B cell (primary cell): ENCODE results near the gene CCL13. TPM values are rescaled to one million over a fixed set of nuclear protein-coding genes. Genes with fewer than 3 reads are reported as not detected.

Source experiments
- ATAC-seq: fragments of 200-7000 bp; cut with Tn5 transposase; one replicate; pipeline ENCODE4 v1.10.0; 2021; ENCODE audit warnings: low read depth, mild to moderate bottlenecking, moderate number of reproducible peaks, moderate library complexity
- CTCF ChIA-PET: fragments of 350-600 bp; sonication (Branson Sonifier 250); formaldehyde crosslinking; loops from one replicate; lab custom pipeline; 2021; ENCODE audit warnings: antibody characterized with exemption, inconsistent platforms; lab: Charles Lee
- POLR2A ChIA-PET: fragments of 350-600 bp; sonication (Branson Sonifier 250); formaldehyde crosslinking; loops from one replicate; lab custom pipeline; 2021; ENCODE audit warnings: antibody characterized with exemption; lab: Charles Lee
- DNase-seq: peaks from one replicate; pipeline ENCODE4 v3.0.0; 2013
- H2AFZ ChIP-seq: 2 replicates; pipeline ENCODE4 v1.6.1; 2012; ENCODE audit warnings: mild to moderate bottlenecking, low read depth, low read length; ENCODE audit not compliant: insufficient read depth, poor library complexity, severe bottlenecking
- H3K27ac ChIP-seq, 2 donors: 1 replicate in 1 of 2; 2 replicates in 1 of 2; pipeline ENCODE4 v1.5.1; 2012 to 2013; ENCODE audit warnings: low read length in 2 of 2, mild to moderate bottlenecking in 2 of 2, moderate library complexity in 1 of 2
- H3K27me3 ChIP-seq, 4 experiments: fragments of 200-600 bp in 1 of 4; sonication (generic) in 1 of 4; replicated peaks in 1 of 4; 1 replicate in 2 of 4; 2 replicates in 2 of 4; pipeline versions ENCODE4 v1.6.1 to v1.7.0; 2013 to 2016; ENCODE audit warnings: low read length in 3 of 4, mild to moderate bottlenecking in 2 of 4, mixed read lengths in 1 of 4, moderate library complexity in 1 of 4; ENCODE audit not compliant: insufficient read depth in 4 of 4, control insufficient read depth in 3 of 4; ENCODE audit errors: control extremely low read depth in 1 of 4
- H3K36me3 ChIP-seq, 2 experiments: replicated peaks in 1 of 2; 1 replicate in 1 of 2; 2 replicates in 1 of 2; pipeline versions ENCODE4 v1.6.1 to v1.7.1; 2013; ENCODE audit warnings: low read length in 1 of 2; ENCODE audit not compliant: insufficient read depth in 2 of 2, control insufficient read depth in 1 of 2; ENCODE audit errors: control extremely low read depth in 1 of 2, extremely low read depth in 1 of 2
- H3K4me1 ChIP-seq, 2 donors: fragments of 200-600 bp in 1 of 2; sonication (generic) in 1 of 2; 1 replicate in 1 of 2; 2 replicates in 1 of 2; pipeline versions ENCODE4 v1.5.1 to v1.6.1; 2013 to 2017; ENCODE audit warnings: low read length in 2 of 2; ENCODE audit not compliant: control insufficient read depth in 2 of 2, insufficient read depth in 2 of 2
- H3K4me2 ChIP-seq: replicated peaks from 2 replicates; pipeline ENCODE3; 2012; ENCODE audit warnings: mild to moderate bottlenecking, low read depth, low read length; ENCODE audit not compliant: poor library complexity, severe bottlenecking
- H3K4me3 ChIP-seq, 5 experiments: fragments of 200-600 bp in 1 of 5; sonication (generic) in 1 of 5; 1 replicate in 3 of 5; 2 replicates in 2 of 5; pipeline versions ENCODE4 v1.5.1 to v1.7.0; 2011 to 2016; ENCODE audit warnings: low read length in 4 of 5, mild to moderate bottlenecking in 4 of 5, low read depth in 2 of 5, control low read depth in 1 of 5, moderate library complexity in 1 of 5; ENCODE audit not compliant: insufficient read depth in 1 of 5; ENCODE audit errors: control extremely low read depth in 1 of 5, extremely low read depth in 1 of 5
- H3K79me2 ChIP-seq: fragments of 200-600 bp; sonication (generic); one replicate; pipeline ENCODE4 v1.6.0; 2016; ENCODE audit warnings: low read length; ENCODE audit not compliant: control insufficient read depth, insufficient read depth
- H3K9ac ChIP-seq: fragments of 200-600 bp; sonication (generic); 2 replicates; pipeline ENCODE4 v1.6.1; 2017; ENCODE audit warnings: mild to moderate bottlenecking, low read length, moderate library complexity
- H3K9me3 ChIP-seq, 3 donors: one replicate each; pipeline versions ENCODE4 v1.6.1 to v1.7.1; 2013; ENCODE audit warnings: low read length in 2 of 3; ENCODE audit not compliant: control insufficient read depth in 2 of 3, insufficient read depth in 1 of 3; ENCODE audit errors: control extremely low read depth in 1 of 3
- H4K20me1 ChIP-seq: 2 replicates; pipeline ENCODE4 v1.6.0; 2012; ENCODE audit warnings: mild to moderate bottlenecking, low read length; ENCODE audit not compliant: insufficient read depth, control insufficient read depth, poor library complexity, severe bottlenecking
- H3K27ac Mint-ChIP-seq: one replicate; pipeline ENCODE4 v1.8.0; 2021; ENCODE audit warnings: mixed read lengths
- H3K27me3 Mint-ChIP-seq: one replicate; pipeline ENCODE4 v1.8.0; 2021; ENCODE audit warnings: mixed read lengths
- H3K4me1 Mint-ChIP-seq: one replicate; pipeline ENCODE4 v1.8.0; 2021; ENCODE audit warnings: mixed read lengths
- H3K4me3 Mint-ChIP-seq: one replicate; pipeline ENCODE4 v1.8.0; 2021; ENCODE audit warnings: mixed read lengths
- H3K9me3 Mint-ChIP-seq: one replicate; pipeline ENCODE4 v1.8.0; 2022; ENCODE audit warnings: mixed read lengths; ENCODE audit not compliant: insufficient read depth
- EZH2 ChIP-seq: IDR thresholded peaks from 2 replicates; pipeline ENCODE4 v1.6.1; 2012; ENCODE audit warnings: borderline replicate concordance, low read depth, mild to moderate bottlenecking, moderate library complexity, low read length; ENCODE audit not compliant: insufficient read depth, poor library complexity, severe bottlenecking
- WGBS: methylation state at CpG from one replicate; pipeline ENCODE4 v1.1.5; 2013; ENCODE audit warnings: missing lambda C conversion rate; ENCODE audit not compliant: insufficient coverage; 5-methylcytosine and 5-hydroxymethylcytosine counted together
- intact Hi-C: fragments of 100-400 bp; cut with micrococcal nuclease; formaldehyde crosslinking; loops from one replicate; pipeline ENCODE4 v1.10.0; 2022
- polyA plus RNA-seq: library from polyadenylated mRNA; depleted of rRNA; stranded (reverse); fragments of >200 nt; gene quantifications from 2 replicates; pipeline ENCODE4 v1.2.3, GENCODE V29; 2012
- total RNA-seq, 2 donors: library from RNA; stranded (reverse); fragments of 120-200 nt in 1 of 2; gene quantifications; 1 replicate in 1 of 2; 2 replicates in 1 of 2; pipeline versions ENCODE4 v1.2.3 to v1.2.4, GENCODE V29; 2013 to 2022
- TF ChIP-seq, protein P1 (sequence below): fragments of 200-600 bp; IDR thresholded peaks from one replicate; pipeline ENCODE4 v1.8.0; 2022; ENCODE audit warnings: antibody characterized with exemption, mild to moderate bottlenecking

Gene CCL13
- total and polyA plus RNA-seq, 2 donors (not counting 1 experiment from before 2014, with no cell fraction given) = not detected

DNA sequence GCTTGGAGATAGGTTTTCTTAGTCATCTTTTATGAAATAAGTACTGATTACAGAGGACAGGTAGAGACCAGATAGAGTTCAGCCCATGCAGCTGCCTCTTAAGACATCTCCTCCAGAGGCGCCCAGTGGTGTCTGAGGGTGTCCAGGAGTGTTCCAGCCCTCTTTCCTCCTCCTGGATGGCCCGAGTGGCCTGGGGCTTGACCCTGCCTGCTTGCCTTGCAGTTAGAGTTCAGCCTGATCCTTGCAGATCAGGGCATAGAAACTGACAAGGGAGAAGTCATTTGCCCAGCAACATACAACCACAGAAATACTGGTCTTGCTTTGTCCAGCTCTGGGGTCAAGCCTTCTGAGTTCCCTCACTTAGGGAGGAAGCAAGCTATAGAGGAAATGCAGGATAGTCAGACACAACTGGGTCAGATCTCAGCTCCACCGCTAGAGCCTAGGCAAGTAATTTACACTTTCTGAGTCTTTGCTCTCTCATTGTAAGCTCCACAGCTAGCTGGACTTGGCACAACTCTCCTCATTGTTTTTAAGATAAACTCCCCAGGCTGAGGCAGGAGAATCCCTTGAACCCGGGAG is 10.3 kb downstream of the CCL13 start:
- Mint-ChIP-seq H3K4me1 (peaks cover 21% of the 10 kb centered on the region), H3K4me3 (no peak overlapping the region), H3K27me3 (peaks cover 27% of the 10 kb centered on the region), H3K27ac (no peak overlapping the region), H3K9me3 (no peaks in the 10 kb centered on the region)
- no peak for ATAC-seq
- H3K27ac ChIP-seq = no peak overlapping the region
- no peak overlapping the region for H3K4me3 ChIP-seq
- no peak overlapping the region for H3K4me2 ChIP-seq
- CTCF ChIA-PET = interaction anchor here (0.9 kb wide), 1 partner anchor 166 kb away, joined by 4 read pairs; no protein-coding TSS in a partner anchor
- intact Hi-C loops = no loop called here
- no peaks in the 10 kb centered on the region for H3K79me2 ChIP-seq
- POLR2A ChIA-PET = no interaction called here
- no peak overlapping the region for H3K9ac ChIP-seq
- peaks cover 0 to 18% (median 3%) of the 10 kb centered on the region in 4 experiments for H3K27me3 ChIP-seq
- no peaks in the 10 kb centered on the region for H3K36me3 ChIP-seq
- TF ChIP-seq EZH2 = no peak
- TF ChIP-seq, protein P1, sequence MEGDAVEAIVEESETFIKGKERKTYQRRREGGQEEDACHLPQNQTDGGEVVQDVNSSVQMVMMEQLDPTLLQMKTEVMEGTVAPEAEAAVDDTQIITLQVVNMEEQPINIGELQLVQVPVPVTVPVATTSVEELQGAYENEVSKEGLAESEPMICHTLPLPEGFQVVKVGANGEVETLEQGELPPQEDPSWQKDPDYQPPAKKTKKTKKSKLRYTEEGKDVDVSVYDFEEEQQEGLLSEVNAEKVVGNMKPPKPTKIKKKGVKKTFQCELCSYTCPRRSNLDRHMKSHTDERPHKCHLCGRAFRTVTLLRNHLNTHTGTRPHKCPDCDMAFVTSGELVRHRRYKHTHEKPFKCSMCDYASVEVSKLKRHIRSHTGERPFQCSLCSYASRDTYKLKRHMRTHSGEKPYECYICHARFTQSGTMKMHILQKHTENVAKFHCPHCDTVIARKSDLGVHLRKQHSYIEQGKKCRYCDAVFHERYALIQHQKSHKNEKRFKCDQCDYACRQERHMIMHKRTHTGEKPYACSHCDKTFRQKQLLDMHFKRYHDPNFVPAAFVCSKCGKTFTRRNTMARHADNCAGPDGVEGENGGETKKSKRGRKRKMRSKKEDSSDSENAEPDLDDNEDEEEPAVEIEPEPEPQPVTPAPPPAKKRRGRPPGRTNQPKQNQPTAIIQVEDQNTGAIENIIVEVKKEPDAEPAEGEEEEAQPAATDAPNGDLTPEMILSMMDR = no peak
- peaks cover 10 to 14% of the 10 kb centered on the region in 2 donors for H3K4me1 ChIP-seq
- 79% methylated on average over 3 of the region's 4 CpGs for WGBS
- no peak overlapping the region for H2AFZ ChIP-seq
- no peaks in the 10 kb centered on the region for H3K9me3 ChIP-seq
- H4K20me1 ChIP-seq = no peaks in the 10 kb centered on the region
- DNase-seq = no peak

DNA sequence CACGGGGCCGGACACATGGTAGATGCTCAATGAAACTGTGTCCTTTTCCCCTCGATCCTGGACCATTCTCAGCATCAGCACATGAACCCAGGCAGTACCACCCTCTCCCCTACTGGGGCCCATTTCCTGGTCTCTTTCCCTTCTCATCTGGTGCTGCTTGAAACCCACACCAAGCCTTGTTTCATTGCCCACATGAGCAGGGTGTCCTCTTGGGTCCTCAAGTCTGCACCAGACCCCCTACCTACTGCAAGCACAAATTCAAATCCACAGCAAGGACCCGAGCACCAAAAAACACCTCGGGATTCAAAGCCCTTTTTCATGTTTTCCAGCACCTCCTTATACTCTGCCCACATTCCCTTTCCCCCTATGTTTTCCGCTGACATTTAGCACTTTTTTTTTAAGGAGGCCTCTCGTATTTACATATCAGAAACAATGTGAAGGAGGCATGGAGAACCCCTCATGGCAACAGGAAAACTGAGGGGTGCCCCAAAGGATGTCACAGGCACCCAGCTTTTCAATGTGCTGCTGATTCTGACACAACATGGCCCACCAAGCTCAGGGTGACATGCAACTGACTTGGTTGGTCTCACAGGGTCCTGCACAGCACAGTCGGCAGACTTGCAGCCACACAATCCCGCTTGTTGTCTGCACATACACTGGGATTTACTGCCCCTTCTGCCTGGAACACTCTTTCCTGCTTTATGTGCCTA is 11.4 kb downstream of the CCL13 start:
- H3K4me1 Mint-ChIP-seq = peaks cover 21% of the 10 kb centered on the region
- H3K27ac Mint-ChIP-seq = no peak overlapping the region
- H3K4me2 ChIP-seq = no peak overlapping the region
- no peak overlapping the region for H3K9ac ChIP-seq
- peaks cover 24% of the 10 kb centered on the region for H3K27me3 Mint-ChIP-seq
- no peak for TF ChIP-seq EZH2
- TF ChIP-seq, protein P1 = no peak
- no peak overlapping the region for H3K27ac ChIP-seq
- no peaks in the 10 kb centered on the region for H4K20me1 ChIP-seq
- H3K9me3 Mint-ChIP-seq = no peaks in the 10 kb centered on the region
- no peak overlapping the region for H2AFZ ChIP-seq
- H3K4me3 Mint-ChIP-seq = no peak overlapping the region
- H3K4me3 ChIP-seq = no peak overlapping the region
- intact Hi-C loops = no loop called here
- WGBS = 98% methylated on average over 6 of the region's 9 CpGs
- H3K4me1 ChIP-seq = peaks cover 10 to 14% of the 10 kb centered on the region in 2 donors
- POLR2A ChIA-PET = no interaction called here
- ATAC-seq (no peak), DNase-seq (no peak)
- no peaks in the 10 kb centered on the region for H3K36me3 ChIP-seq
- H3K27me3 ChIP-seq = peaks cover 0 to 13% (median 3%) of the 10 kb centered on the region in 4 experiments
- CTCF ChIA-PET = interaction anchor here (1.7 to 1.9 kb wide), 2 partner anchors 11 to 16 kb away, joined by 5 read pairs; partner anchors contain the start of gene CCL13
- no peaks in the 10 kb centered on the region for H3K9me3 ChIP-seq
- H3K79me2 ChIP-seq = no peaks in the 10 kb centered on the region
